Panc1 (cell line): Measurements from ENCODE around the gene PPP1R36. TPM values are rescaled to one million over a fixed set of nuclear protein-coding genes. Genes with fewer than 3 reads are reported as not detected.

Experiments
- ATAC-seq: fragments of 200-7000 bp; cut with Tn5 transposase; 2 replicates; pipeline ENCODE4 v1.9.1; 2020; ENCODE audit warnings: mild to moderate bottlenecking, moderate library complexity
- BruUV-seq: library from RNA; stranded (reverse); fragments of 400-500 nt; replicated peaks from 2 replicates; lab custom pipeline; 2021; lab: Mats Ljungman, UMichigan
- CTCF ChIA-PET: fragments of 300-600 bp; sonication (Branson Sonifier 250); formaldehyde crosslinking; loops from one replicate; lab custom pipeline; 2022; ENCODE audit warnings: antibody characterized with exemption; lab: Charles Lee
- POLR2A ChIA-PET: fragments of 300-600 bp; sonication (Branson Sonifier 250); formaldehyde crosslinking; loops from one replicate; lab custom pipeline; 2022; ENCODE audit warnings: antibody characterized with exemption; lab: Charles Lee
- DNase-seq: peaks from one replicate; pipeline ENCODE4 v3.0.0-alpha.2; 2010; ENCODE audit warnings: low read depth, low spot score
- H3K27ac ChIP-seq: 2 replicates; pipeline ENCODE4 v1.5.1; 2011; ENCODE audit warnings: mild to moderate bottlenecking, low read length, inconsistent platforms
- H3K27me3 ChIP-seq: fragments of 200-500 bp; sonication (Bioruptor generic); 2 replicates; pipeline ENCODE4 v1.6.0; 2014; ENCODE audit warnings: low read length, inconsistent platforms; ENCODE audit not compliant: control insufficient read depth, insufficient read depth
- H3K36me3 ChIP-seq: fragments of 200-500 bp; sonication (Bioruptor generic); 2 replicates; pipeline ENCODE4 v1.5.1; 2014; ENCODE audit warnings: inconsistent platforms, mild to moderate bottlenecking, low read length, moderate library complexity; ENCODE audit not compliant: control insufficient read depth, insufficient read depth
- H3K4me1 ChIP-seq: 2 replicates; pipeline ENCODE4 v1.5.1; 2011; ENCODE audit warnings: inconsistent platforms, mild to moderate bottlenecking, low read length, moderate library complexity; ENCODE audit not compliant: control insufficient read depth, insufficient read depth
- H3K4me3 ChIP-seq, 2 experiments: 2 replicates each; pipeline ENCODE4 v1.5.1; 2011 to 2012; ENCODE audit warnings: low read depth in 2 of 2, low read length in 2 of 2, mild to moderate bottlenecking in 2 of 2, inconsistent platforms in 1 of 2, moderate library complexity in 1 of 2
- H3K9me3 ChIP-seq: fragments of 200-500 bp; sonication (Bioruptor generic); 2 replicates; pipeline ENCODE4 v1.5.1; 2014; ENCODE audit warnings: low read depth, mild to moderate bottlenecking, inconsistent platforms, low read length, moderate library complexity; ENCODE audit not compliant: control insufficient read depth, insufficient read depth
- CTCF ChIP-seq: fragments of 450-650 bp; IDR thresholded peaks from 2 replicates; pipeline ENCODE4 v1.5.1; 2017; ENCODE audit warnings: mild to moderate bottlenecking
- POLR2AphosphoS5 ChIP-seq: IDR thresholded peaks from 2 replicates; pipeline ENCODE4 v1.6.1; 2012; ENCODE audit warnings: mild to moderate bottlenecking, low read depth, low read length, moderate library complexity
- REST ChIP-seq, 2 experiments: IDR thresholded peaks; 2 replicates each; pipeline ENCODE4 v1.6.1; 2011 to 2012; ENCODE audit warnings: low read depth in 2 of 2, control low read depth in 1 of 2, low read length in 1 of 2, mild to moderate bottlenecking in 1 of 2, moderate library complexity in 1 of 2; ENCODE audit not compliant: insufficient read depth in 1 of 2
- SIN3A ChIP-seq: IDR thresholded peaks from 2 replicates; pipeline ENCODE4 v1.6.1; 2012; ENCODE audit warnings: low read depth, mild to moderate bottlenecking, low read length, moderate library complexity, borderline replicate concordance; ENCODE audit not compliant: insufficient read depth
- TCF7L2 ChIP-seq: IDR thresholded peaks from 2 replicates; pipeline ENCODE4 v1.6.1; 2011; ENCODE audit warnings: mild to moderate bottlenecking, low read depth, low read length, inconsistent platforms
- in situ Hi-C: cut with HindIII; loops from 2 replicates; pipeline ENCODE4 v1.10.0; 2016; ENCODE audit warnings: low sequenced_read_pairs, low pct_unique_long_range_greater_than_20kb
- intact Hi-C: fragments of 100-400 bp; cut with micrococcal nuclease; formaldehyde crosslinking; loops from one replicate; pipeline ENCODE4 v1.10.0; 2022; ENCODE audit not compliant: unreplicated experiment
- total RNA-seq: library from RNA; stranded (reverse); gene quantifications from one replicate; pipeline ENCODE4 v1.2.1, GENCODE V29; 2021; ENCODE audit not compliant: unreplicated experiment

PPP1R36 gene
- total RNA-seq, 1 experiment from 2014 or later: 0.69 TPM

- no peak for ATAC-seq
- H3K36me3 ChIP-seq: no peaks in the 10 kb centered on the region
- H3K27me3 ChIP-seq: no peaks in the 10 kb centered on the region
- no TSS peak for BruUV-seq
- DNase-seq: no peak
- in situ Hi-C loops: no loop called here
- no peaks in the 10 kb centered on the region for H3K4me1 ChIP-seq
- H3K4me3 ChIP-seq: no peak overlapping the region
- POLR2A ChIA-PET: no interaction called here
- intact Hi-C loops: no loop called here
- no peaks in the 10 kb centered on the region for H3K9me3 ChIP-seq
- H3K27ac ChIP-seq: no peak overlapping the region
- TF ChIP-seq SIN3A (no peak), REST (IDR thresholded peaks at IDR 0.05; ENCODE audit: insufficient read depth in 1 of 2, low read depth in 2 of 2, low read length in 1 of 2) (no peak), POLR2AphosphoS5 (no peak), TCF7L2 (no peak), CTCF (no peak)
- CTCF ChIA-PET: no interaction called here
Measured at GRCh38 chr14:64604001-64604400, 54.2 kb downstream of the PPP1R36 start.

GRCh38 chr14:64604881-64605280 lies 55.1 kb downstream of the PPP1R36 start:
- Histone ChIP-seq H3K36me3 (no peaks in the 10 kb centered on the region), H3K4me3 (no peak overlapping the region), H3K9me3 (no peaks in the 10 kb centered on the region), H3K27me3 (no peaks in the 10 kb centered on the region), H3K4me1 (no peaks in the 10 kb centered on the region), H3K27ac (no peak overlapping the region)
- no peak for DNase-seq
- ChIA-PET POLR2A (interaction anchor here (0.6 kb wide), 1 partner anchor 35 kb away, joined by 3 read pairs; no protein-coding TSS in a partner anchor), CTCF (no interaction called here)
- TF ChIP-seq TCF7L2 (no peak), REST (IDR thresholded peaks at IDR 0.05; ENCODE audit: insufficient read depth in 1 of 2, low read depth in 2 of 2, low read length in 1 of 2) (no peak), POLR2AphosphoS5 (no peak), CTCF (no peak)
- intact Hi-C loops: no loop called here
- ATAC-seq: no peak
- no TSS peak for BruUV-seq
- in situ Hi-C loops: no loop called here
